ENCODE results near the gene UBE3A.
A peak's percentile ranks its signal among the peaks of the same experiment; 100 is the strongest.
"Not testable (repeated sequence)": the region's sequence is repeated elsewhere in the genome, so short reads cannot be mapped to it uniquely, and the experiment has no call there.

Gene UBE3A

GRCh38 chr15:25454771-25455170 is 15.9 kb upstream of the UBE3A start:
- no peak for DNase-seq (ENCODE audit: insufficient read length, low spot score)
- TF ChIP-seq POLR2A (IDR thresholded peaks at IDR 0.05; ENCODE audit: low read depth, low read length): no peak
- FAIRE-seq: no peak

GRCh38 chr15:25453246-25453645 is 14.4 kb upstream of the UBE3A start:
- not testable (repeated sequence) for DNase-seq (ENCODE audit: insufficient read length, low spot score); FAIRE-seq

DNA sequence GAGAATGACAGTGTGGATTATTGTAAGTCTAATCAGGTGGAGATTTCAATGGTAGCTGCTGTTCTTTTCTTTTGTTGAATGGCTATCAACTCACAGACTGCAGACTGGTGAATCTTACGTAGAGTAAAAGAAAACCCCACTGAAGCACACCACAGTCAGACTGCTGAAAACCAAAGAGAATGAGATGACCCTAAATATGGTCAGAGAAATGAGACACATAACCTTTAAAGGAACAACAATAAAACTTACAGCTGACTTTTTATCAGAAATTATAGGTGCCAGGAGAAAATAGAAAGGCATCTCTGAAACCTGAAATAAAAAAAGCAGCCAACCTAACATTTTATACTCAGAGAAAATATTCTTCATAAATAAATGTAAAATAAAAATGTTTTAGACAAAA is 12.7 kb upstream of the UBE3A start:
- no peak for TF ChIP-seq POLR2A (IDR thresholded peaks at IDR 0.05; ENCODE audit: low read depth, low read length)
- DNase-seq (ENCODE audit: insufficient read length, low spot score): no peak
- FAIRE-seq: no peak

- DNase-seq (ENCODE audit: insufficient read length, low spot score) (no peak), FAIRE-seq (no peak)
- no peak for TF ChIP-seq POLR2A (IDR thresholded peaks at IDR 0.05; ENCODE audit: low read depth, low read length)
Measured at GRCh38 chr15:25450163-25450562, 11.3 kb upstream of the UBE3A start.

DNA sequence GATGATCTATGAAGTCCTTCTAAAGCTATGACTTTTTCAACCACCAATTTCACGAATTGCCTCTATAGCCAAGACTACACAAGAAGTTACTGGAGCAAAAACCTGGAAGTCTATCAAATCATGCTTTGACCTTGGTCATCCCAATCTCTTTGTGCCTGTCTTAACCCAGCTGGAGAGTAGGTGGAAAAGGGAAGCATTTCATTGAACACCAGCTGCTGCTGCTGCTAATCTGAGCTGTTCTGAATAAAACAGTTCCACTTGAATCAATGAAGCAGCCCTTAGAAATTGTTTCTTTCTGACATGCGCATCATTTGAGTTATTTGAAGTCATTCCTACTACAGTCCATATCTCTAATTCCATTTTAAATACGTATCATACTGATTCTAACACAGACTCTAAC is 7.3 kb upstream of the UBE3A start:
- no peak for DNase-seq (ENCODE audit: insufficient read length, low spot score)
- no peak for FAIRE-seq
- no peak for TF ChIP-seq POLR2A (IDR thresholded peaks at IDR 0.05; ENCODE audit: low read depth, low read length)

GRCh38 chr15:25445412-25445811 is 6.6 kb upstream of the UBE3A start:
- TF ChIP-seq POLR2A (IDR thresholded peaks at IDR 0.05; ENCODE audit: low read depth, low read length): no peak
- no peak for FAIRE-seq
- DNase-seq (ENCODE audit: insufficient read length, low spot score): no peak

- TF ChIP-seq POLR2A (IDR thresholded peaks at IDR 0.05; ENCODE audit: low read depth, low read length): no peak
- no peak for DNase-seq (ENCODE audit: insufficient read length, low spot score)
- FAIRE-seq: no peak
Measured at GRCh38 chr15:25441111-25441510, 2.3 kb upstream of the UBE3A start.

GRCh38 chr15:25439369-25439836 is 579 bp upstream of the UBE3A start:
- FAIRE-seq: no peak
- peak; percentile 2 for DNase-seq (ENCODE audit: insufficient read length, low spot score)

DNA sequence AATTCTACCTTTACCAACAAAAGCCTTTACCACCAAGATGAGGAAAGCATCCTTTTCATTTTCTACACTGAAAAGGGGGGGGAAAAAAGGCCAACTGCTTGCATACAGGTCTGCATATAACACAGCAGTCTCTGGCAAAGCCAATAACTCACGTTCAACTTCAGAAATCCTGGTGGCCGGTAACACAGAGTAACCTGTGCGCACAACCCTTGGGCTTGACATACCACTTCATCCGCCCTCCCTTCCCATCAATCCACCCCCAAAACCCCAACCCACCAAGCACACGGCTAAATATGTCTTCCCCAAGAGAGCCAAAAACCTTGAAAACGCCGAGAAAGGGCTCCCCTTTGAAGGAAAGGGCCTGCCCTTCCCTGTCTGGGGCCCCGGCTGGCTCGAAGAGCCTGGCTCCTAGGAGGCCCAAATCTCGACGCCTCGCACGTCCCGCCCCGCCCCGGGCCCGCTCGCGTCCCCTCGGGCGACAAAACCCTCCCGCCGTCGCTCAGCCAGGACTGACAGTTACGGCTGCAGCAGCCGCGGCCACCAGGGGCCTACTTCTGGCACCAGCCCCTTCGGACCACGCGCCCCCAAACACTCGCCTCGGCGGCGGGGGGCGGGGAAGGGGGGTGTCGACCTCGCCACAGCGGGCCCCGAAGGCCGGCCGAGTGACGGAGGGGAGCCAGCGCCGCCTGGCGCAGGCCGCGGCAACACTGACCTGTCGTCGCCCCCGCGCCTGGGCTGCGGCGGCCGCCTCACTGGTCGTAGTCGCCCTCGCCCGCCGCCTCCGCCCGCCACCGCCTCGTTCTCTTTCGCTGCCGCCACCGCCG is 835 bp downstream of the UBE3A start:
- TF ChIP-seq POLR2A (IDR thresholded peaks at IDR 0.05; ENCODE audit: low read depth, low read length): no peak
- no peak for FAIRE-seq
- peak; percentile 8 for DNase-seq (ENCODE audit: insufficient read length, low spot score)

More at GRCh38 chr15:25439369-25439836, 579 bp upstream of the UBE3A start:
- no peak for TF ChIP-seq POLR2A (IDR thresholded peaks at IDR 0.05; ENCODE audit: low read depth, low read length)

DNA sequence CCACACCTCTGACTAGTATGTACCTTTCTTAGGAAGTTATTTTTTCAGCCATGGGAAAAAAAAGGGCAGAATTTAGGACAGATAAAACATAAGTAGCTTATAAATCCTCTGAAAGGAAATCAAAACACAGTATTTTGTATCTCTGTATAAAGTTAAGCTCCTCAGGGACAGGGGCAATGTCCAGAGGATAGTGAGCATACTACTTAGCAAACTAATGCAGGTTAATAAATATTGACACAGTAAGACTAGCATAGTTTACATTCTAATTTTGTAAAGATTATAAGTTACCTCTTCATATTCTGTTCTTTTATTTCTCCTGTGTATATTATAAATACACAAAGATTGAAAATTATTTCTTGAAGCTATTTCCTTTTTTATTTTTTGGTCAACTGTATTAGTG is 2.1 kb downstream of the UBE3A start:
- DNase-seq (ENCODE audit: insufficient read length, low spot score): no peak
- no peak for TF ChIP-seq POLR2A (IDR thresholded peaks at IDR 0.05; ENCODE audit: low read depth, low read length)
- no peak for FAIRE-seq

GRCh38 chr15:25435474-25436243 is 3.2 kb downstream of the UBE3A start:
- no peak for TF ChIP-seq POLR2A (IDR thresholded peaks at IDR 0.05; ENCODE audit: low read depth, low read length)
- FAIRE-seq: no peak
- no peak for DNase-seq (ENCODE audit: insufficient read length, low spot score)

DNA sequence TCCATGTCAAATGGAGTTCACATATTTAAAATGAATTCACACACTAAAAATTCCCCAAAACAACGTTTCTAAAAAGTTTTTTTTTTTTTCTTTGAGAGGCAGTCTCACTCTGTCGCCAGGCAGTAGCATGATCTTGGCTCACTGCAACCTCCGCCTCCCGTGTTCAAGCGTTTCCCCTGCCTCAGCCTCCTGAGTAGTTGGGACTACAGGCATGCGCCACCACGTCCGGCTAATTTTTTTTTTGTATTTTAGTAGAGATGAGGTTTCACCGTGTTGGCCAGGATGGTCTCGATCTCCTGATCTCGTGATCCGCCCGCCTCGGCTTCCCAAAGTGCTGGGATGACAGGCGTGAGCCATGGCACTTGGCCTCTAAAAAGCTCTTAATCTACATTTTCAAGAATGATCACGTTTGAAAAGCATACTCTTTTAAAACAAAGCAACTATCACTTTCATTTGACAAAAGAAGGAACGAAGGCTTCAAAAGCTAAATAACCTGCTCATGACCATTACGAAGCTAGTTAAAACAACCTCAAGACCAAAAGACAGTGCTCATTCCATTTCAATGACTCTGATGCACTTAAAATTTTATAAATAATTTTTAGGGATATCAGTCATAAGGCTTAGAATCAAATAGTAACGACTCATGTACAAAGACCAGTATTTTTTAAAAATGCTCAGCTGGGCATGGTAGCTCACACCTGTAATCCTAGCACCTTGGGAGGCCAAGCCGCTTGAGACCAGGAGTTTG is 5.5 kb downstream of the UBE3A start:
- FAIRE-seq (no peak), DNase-seq (ENCODE audit: insufficient read length, low spot score) (no peak)
- no peak for TF ChIP-seq POLR2A (IDR thresholded peaks at IDR 0.05; ENCODE audit: low read depth, low read length)

DNA sequence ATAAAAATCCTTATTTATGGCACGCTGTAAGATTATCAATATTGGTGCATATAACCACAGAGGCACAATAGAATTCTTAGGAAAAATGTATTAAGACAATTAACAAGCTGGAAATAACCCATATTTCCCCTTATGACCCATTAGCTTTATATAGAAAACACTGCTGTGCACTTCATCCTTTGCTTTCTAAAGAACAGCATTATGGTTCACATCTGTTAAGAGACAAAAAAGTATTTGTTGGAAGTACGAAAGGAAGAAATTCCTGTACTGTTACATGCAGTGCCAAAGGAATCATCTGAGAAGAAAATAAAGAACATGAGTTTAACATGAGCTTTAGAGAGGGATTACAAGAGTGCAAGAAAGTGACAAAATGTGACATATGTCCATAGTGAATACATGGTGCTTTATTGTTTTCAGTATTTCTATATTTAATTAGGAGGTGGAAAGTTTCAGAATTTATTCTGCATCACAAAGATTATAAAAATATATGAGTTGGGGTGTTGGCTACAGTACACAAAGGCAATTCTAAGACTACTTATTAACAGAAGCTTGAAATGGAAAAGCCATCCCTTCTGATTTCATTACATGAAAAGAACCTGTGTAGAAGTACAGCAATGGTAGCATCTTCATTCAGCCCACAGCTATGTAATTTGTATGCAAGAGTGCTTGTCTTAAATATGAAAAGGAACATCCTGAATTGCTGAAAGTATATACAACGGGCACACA is 6.8 kb downstream of the UBE3A start:
- TF ChIP-seq POLR2A (IDR thresholded peaks at IDR 0.05; ENCODE audit: low read depth, low read length): no peak
- FAIRE-seq (no peak), DNase-seq (ENCODE audit: insufficient read length, low spot score) (no peak)

Measured in H54 (cell line).